Stimulated activated CD8-positive, alpha-beta memory T cell treated with anti-CD3 and anti-CD28 coated beads, Interleukin-12 subunit alpha, Interleukin-12 subunit beta, amount 100 ng/mL, for 4 hours (primary cell): ENCODE results near the gene WHRN.
A peak's percentile ranks its signal among the peaks of the same experiment; 100 is the strongest.

Source experiments
- DNase-seq: peaks from one replicate; pipeline ENCODE4 v3.0.0-alpha.2; 2020; ENCODE audit warnings: low read depth

The WHRN gene

GRCh38 chr9:114513959-114514267 lies 8.6 kb upstream of the WHRN start:
- no peak for DNase-seq

DNA sequence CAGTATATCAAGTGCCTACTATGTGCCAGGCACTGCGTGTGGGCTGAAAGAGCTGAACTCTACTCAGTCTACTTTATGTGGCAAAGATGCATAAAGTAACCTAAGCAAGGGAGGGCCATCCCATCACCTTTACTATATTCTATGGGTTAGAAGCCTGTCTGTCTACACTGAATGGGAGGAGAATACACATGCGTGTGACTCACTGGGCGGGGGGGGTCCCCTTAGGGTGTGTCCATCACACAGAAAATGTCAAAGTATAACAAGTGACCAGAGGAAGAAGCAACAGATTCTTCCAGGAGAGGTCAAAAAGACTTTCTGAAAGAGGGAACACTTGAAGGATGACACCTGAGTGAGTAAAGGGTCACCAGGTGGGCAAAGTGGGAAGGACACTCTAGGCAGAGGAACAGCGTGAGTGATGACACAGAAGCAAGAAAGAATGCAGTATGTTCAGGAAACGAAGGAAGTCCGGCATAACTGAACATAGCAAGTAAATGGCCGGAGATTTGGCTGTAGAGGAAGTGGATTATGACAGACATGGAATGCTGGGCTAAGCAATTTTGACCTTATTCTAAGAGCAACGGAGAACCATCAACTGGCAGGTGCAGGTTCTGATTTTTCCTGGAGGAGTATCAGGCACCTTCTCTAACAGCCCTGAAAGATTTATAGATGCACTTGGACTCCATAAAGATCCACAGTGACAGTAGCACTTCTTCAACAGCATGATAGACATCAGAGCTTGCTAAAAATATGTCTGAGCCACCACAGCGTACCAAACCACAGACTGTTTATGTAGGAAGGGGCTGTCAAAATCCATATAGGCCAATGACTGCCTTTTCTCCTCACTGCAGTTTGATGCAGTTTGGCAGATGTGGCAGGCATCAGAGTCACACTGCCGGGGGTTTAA lies 8.0 kb upstream of the WHRN start:
- no peak for DNase-seq

DNA sequence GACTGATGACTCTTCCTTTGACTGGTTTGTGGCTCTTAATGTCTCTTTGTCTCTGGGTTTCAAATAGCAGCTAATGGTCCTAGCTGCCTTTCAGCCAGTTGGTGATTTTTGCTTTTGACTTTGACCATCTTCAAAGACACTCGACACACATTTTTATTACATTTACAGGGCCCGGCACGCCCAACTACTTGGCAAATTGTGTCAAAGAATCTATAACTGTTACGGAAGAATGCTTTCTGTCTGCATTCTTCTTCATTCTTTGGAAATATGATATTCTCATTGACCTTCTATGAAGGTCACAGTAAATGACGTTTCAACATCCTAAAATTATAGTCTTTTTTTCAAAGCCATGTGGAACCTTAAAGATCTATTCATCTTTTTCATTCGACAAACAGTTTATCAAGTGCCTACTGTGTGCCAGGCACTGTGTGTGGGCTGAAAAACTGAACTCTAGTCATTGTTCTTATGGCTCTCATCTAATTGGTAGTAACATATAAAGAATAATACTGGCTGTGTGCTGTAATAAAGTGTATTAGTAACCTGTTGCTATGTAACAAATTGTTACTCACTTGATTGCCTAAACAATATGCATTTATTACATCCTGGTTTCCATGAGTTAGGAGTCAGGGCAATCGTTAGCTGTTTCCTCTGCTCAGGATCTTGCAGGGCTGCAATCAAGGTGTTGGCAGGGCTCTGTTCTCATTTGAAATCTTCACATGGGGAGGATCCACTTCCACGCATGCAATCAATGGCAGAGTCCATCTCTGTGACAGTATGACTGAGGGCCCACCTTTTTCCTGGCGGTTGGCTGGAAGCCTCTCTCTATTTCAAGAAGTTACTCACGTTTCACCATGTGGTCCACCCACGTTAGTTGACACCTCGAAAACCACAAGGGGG lies 7.0 kb upstream of the WHRN start:
- no peak for DNase-seq

DNA sequence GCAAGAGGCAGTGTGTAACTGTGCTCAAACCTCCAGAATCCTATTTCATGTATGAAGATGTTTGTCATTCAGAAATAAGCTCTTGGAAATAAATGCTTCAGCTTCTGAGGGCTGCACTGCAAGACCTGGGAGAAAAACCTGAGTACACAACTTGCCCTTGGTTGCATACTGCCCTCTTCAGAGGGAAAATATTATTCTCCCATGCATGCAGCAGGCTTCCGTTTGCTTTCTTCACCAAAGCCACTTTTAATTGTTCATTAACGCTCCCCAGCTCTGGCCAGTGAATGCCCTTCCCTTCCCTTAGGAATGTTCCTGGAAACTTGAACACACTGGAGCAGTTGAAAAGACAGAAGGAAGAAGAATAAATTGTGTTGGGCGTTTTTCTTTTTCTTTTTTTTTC lies 2.5 kb upstream of the WHRN start:
- DNase-seq, result no peak

DNA sequence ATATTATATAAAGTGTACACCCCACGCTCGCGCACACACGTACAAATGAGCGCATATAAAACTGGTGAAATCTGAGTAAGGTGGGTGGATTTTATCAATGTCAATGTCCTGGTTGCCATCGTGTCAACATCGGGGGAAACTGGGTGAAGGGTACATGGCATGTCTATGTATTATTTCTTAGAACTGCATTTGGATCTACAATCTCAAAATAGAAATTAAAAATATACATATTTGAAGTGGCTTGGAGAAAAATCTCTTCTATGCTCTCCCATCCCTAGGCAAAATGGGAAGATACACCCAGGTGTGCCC lies 763 bp upstream of the WHRN start:
- DNase-seq, result no peak

GRCh38 chr9:114504341-114505186 lies 709 bp downstream of the WHRN start:
- DNase-seq, result peak; percentile 24

DNA sequence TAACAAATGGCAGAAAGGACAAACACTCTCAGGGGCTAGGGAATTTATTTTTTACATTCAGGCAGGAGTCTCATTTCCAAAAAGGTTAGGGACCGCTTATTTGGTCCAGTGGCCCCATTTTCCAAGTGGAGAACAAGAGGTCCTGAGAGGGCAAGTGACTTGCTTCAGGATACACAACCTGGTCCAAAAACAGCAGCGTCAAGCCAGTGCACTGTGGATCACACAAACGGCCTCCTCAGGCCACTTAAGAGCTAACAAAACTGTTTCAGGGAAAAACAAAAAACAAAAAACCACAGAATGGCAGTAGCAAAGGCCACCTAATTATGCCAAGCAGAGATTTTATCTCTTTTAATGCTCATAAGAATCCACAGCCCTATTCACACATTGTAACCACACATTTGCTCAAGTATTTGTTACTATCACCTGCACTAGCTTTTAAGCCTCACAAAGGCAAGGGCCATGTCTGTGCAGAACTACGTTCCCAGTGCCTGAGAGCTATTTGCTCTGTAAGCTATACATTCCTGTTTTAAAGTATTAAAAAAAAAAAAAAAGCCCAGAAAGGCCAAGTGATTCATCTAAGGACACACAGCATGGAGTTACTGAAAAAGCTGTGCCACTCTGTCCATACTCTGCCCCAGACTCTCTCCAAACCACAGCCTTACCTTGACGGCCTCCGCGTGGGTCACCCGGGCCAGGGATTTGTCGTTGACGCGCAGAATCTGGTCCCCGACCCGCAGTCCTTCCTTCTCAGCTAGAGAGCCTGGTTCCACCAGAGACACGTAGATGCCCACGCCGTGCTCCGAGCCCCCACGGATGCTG lies 1.5 kb downstream of the WHRN start:
- no peak for DNase-seq

DNA sequence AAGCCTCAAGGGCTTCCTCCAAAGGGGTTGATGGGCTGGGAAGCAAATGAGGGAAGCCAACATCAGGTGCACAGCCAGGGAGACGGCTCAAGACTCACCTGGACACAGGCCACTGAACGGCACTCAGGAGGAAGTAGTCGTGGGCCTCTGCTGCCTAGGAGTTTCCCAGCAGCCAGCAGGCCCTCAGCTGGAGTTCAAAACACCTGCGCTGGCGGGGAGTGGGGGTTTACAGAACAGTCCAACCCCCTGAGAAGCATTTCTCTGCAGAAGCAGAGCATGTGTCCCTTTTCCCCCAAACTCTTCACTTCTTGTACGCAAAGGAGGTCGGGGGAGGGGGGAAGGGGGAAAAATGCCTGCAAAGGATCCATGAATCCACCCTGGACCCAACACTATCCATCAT lies 2.3 kb downstream of the WHRN start:
- no peak for DNase-seq

DNA sequence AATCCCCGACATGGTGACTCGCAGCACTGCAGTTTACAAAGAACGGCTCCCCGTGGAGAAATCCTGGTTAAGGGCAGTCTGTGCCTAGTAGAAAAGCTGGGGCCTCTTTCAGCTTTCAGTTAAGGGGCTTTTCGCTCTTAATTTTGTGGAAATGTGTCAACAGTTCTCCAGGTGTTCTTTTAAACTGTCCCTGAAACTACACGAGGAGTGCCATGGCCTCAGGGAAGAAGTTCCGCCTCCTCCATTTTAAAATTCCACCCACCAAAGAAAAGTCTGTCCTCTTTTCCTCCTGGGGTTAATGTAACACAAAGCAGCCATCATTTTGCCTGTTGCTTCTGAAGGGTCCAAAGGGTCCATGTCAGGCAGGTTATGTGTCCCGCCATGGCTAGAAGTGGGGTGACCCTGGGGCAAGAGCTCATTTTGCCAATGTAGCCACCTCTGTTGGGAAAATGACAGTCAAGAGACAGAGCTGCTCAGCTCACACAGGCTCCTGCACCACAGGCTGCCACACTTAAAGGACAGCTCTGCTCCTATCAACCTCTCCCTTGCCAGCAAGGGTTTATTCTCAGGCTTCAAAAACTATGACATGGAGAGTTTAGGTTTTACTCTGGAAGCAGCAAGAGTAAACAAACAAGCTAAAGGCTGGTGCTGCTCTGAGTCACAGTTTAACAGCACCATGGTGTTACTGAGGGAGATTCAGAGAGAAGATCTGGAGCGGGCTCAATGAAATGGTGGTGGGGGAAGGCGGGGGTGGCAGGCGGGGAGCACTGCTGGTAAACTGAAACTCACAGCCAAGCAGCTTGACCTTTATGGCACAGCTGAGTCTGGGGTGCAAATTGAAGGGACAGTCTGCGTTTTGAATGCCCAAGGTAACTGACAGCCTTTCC lies 3.2 kb downstream of the WHRN start:
- DNase-seq, result no peak

DNA sequence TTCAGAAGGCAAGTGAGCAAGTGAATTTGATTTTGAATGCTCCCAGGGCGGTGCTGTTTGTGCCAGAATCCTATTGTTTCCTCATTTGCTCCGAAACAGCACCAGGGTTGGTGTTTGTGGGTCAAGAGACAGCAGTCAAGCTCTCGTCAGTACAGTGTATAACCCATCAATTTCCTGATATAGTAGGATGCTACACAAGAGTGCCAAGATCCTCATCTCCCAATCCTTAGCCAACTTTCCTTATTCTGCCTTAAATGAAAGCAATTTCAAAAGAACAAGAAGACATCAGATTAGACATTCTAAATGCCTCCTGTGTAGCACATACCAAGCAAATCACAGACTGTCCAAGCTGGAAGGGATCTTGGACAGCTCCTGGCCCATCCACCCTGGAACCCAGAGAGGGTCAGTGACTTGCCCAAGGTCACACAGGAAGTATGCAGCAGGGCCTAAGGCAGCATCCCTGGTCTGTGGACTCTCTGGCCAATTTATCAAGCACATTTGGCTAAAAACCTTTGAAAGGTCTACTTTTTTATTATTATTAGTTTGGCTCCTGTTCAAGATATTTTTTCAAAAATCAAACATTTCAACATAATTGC lies 4.5 kb downstream of the WHRN start:
- DNase-seq, result no peak

DNA sequence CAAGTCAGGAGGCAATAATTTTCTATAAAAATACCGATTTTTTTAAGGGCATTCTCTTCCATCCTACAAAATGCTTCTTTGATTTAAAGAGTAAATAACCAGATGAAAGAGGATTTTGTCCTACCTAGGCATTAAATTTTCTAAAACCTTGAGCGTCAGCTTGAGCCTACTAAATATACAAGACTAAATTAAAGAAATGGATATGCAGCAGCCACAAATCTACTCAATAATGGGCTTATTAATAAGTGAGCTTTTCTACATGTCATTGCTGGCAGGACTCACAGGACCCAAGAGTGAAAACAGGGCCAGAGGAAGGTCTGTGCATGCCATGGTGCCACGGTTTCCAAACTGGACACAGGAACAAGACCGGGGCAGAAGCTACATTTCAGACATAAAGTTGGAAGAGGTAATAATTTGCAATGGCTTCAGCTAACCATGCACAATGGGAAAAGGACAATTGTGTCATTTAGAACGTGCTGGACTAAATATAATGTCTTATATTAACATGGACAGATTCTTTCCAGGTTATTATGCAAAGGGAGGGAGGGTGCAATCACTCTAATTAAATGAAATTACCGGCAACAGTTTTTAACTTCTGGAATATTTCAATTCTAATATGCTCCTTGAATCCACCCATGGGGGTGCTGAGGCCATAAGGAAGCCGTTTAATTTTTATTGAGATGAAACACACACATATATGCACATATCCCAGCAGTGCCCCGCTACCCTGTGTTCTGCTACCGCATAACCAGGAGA lies 5.2 kb downstream of the WHRN start:
- DNase-seq, result no peak

DNA sequence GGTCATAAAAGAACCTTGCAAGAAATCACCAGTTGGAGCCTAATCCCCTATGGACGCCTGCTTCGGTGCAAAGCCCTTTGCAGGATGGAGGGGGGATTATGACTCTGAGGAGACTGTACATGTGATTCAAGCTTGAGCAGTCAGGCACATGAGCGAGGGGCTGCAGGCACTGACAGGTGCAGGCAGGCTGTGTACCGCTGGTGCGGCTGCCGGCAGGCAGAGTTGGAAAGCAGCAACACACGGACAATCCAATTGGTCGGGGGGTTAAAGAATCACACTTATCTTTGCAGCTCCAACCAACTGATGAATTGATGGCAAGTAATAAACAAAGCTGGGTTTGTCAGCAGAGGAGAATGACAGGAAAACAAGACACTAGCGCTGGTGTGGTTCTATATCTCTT lies 5.7 kb downstream of the WHRN start:
- DNase-seq, result no peak

DNA sequence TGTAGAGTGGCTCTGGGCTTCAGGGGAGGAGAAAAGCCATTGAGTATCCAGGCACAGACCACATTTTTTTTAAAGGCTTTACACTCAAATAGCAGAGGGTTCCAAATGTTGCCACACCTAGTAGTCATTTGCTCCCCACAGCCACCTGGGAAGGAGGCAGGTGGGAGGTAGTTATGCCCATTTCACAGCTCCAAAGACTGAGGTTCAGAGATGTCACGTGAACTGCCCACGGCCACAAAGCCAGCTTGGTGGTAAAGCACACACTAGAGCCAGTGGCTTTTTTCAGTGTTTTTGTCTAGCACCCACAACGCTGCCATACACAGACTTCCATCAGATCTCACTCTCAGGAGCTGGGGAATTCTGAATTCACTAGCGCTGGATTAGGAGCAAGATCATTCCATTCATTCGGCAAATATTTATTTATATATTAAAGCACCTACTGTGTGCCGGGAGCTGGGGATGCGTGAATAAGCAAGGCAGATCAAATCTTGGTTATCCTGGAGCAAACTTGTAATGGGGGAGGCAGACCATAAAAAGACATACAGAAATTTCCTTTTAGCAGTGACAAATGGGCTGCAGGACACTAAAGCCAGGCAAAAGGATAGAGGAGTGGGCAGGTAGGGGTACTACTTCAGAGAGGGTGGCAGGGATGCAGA lies 7.4 kb downstream of the WHRN start:
- no peak for DNase-seq

GRCh38 chr9:114497236-114497635 lies 8.0 kb downstream of the WHRN start:
- no peak for DNase-seq

- no peak for DNase-seq
These were observed 9.3 kb downstream of the WHRN start for GRCh38 chr9:114496011-114496410.

DNA sequence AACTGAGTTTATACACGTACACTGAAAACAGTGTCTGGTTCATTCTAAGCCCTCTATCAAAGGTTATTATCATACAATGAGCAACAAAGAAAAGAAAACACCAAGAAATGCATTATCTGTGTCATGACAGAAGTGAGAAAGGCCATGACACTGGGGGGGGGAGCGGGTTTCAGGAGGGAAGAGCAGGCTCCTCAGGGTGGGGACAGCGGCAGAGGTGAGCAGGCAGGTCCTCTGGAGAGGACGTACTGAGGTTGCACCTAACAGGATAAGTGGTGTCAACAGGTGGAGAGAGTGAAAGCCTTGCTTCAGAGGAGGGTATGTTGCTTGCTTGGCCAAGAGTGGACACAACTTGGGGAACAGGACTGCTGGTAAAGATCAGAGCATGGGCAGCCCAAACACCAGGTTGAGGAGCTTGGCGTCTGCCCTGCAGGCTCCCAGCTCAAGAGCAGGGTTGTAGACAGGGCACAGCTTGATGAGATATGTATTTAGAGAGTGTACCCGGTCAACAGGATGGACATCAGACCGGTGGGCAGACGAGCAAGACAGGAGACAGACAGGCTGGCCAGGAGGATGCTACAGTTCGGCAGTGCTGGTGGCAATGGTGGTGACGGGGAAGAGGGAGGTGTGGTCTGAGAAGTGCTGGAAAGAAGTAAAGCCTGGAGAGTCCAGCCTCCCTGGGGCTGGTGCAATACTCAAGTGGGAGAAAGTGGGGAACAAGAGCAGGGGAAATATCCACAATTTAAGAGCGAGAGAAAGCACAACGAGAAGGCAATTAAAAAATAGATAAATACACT lies 10.3 kb downstream of the WHRN start:
- no peak for DNase-seq

GRCh38 chr9:114493521-114494184 lies 11.6 kb downstream of the WHRN start:
- DNase-seq, result no peak

- DNase-seq, result no peak
These were observed 12.3 kb downstream of the WHRN start for GRCh38 chr9:114492991-114493390.
